ENCODE results near the gene MISP3.
A peak's percentile ranks its signal among the peaks of the same experiment; 100 is the strongest.

- TF ChIP-seq CTCF (IDR thresholded peaks at IDR 0.05 in 8 of 11, conservative IDR thresholded peaks at IDR 0.05 in 3 of 11) (peak in 7 of 11 experiments; percentile 2 to 68 (median 34)), POLR2A (IDR thresholded peaks at IDR 0.05) (no peak), POLR2AphosphoS5 (IDR thresholded peaks at IDR 0.05) (peak; percentile 38 to 73 (median 64))
Observed at GRCh38 chr19:14073261-14073924, 807 bp downstream of the MISP3 start.

Measured in spleen (tissue), 7 donors.